RWPE1 (cell line): Measurements from ENCODE around the gene CBFA2T3.

Experiments
- CTCF ChIA-PET: fragments of 350-600 bp; sonication (Branson Sonifier 250); formaldehyde crosslinking; extraction: SDS; loops from one replicate; lab custom pipeline; 2021; lab: Yijun Ruan, JAX
- POLR2A ChIA-PET: fragments of 400-600 bp; formaldehyde crosslinking; extraction: SDS; loops from one replicate; lab custom pipeline; 2020; ENCODE audit warnings: antibody characterized with exemption; ENCODE audit not compliant: low non-redundant PET; lab: Yijun Ruan, JAX
- DNase-seq: peaks from one replicate; pipeline ENCODE4 v3.0.0; 2012; ENCODE audit warnings: low spot score
- H3K27ac ChIP-seq: fragments of 450-650 bp; 2 replicates; pipeline ENCODE4 v1.5.1; 2017
- TF ChIP-seq, protein P1 (sequence below): fragments of 450-650 bp; conservative IDR thresholded peaks from 2 replicates; pipeline ENCODE4 v1.5.1; 2017; ENCODE audit warnings: low read depth, mild to moderate bottlenecking

The CBFA2T3 gene

DNA sequence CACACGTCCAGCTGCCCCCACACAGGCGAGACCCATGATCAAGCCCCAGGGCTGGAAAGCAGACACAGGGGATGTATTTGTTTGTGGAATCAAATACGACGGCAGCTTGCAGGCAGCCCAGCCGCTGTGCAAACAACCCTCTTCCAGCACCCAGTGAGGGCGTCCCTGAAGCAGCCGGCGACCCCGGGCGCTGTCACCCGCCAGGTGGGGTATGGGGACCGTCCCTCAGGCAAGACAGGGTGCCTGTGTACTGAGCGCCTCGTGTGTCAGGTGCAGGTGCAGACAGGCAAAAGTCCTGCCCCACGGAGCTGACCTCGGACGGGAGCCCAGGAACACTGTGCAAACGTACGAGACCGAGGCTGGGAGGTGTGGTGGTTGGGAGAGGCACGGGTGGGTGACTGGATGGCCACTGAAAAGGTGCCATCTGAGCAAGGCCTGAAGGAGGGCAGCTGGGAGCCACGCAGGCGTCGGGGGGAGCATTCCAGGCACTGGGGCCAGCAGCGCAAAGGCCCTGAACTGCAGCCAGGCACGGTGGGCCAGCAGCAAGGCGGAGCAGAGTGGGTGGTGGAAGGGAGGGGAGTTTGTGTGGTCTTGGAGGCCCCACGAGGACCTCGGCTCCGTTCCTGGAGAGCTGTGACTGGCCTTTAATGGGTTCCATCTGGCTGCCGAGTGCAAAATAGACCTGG, 48.5 kb downstream of the CBFA2T3 start:
- TF ChIP-seq, protein P1, sequence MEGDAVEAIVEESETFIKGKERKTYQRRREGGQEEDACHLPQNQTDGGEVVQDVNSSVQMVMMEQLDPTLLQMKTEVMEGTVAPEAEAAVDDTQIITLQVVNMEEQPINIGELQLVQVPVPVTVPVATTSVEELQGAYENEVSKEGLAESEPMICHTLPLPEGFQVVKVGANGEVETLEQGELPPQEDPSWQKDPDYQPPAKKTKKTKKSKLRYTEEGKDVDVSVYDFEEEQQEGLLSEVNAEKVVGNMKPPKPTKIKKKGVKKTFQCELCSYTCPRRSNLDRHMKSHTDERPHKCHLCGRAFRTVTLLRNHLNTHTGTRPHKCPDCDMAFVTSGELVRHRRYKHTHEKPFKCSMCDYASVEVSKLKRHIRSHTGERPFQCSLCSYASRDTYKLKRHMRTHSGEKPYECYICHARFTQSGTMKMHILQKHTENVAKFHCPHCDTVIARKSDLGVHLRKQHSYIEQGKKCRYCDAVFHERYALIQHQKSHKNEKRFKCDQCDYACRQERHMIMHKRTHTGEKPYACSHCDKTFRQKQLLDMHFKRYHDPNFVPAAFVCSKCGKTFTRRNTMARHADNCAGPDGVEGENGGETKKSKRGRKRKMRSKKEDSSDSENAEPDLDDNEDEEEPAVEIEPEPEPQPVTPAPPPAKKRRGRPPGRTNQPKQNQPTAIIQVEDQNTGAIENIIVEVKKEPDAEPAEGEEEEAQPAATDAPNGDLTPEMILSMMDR, result no peak
- POLR2A ChIA-PET, result interaction anchor here (0.6 kb wide), 1 partner anchor 123 kb away, joined by 3 read pairs; no protein-coding TSS in a partner anchor
- H3K27ac ChIP-seq, result no peak overlapping the region
- CTCF ChIA-PET, result interaction anchor here (0.7 kb wide), 1 partner anchor 21 kb away, joined by 9 read pairs; no protein-coding TSS in a partner anchor
- no peak for DNase-seq

GRCh38 chr16:88927661-88928060, 49.3 kb downstream of the CBFA2T3 start:
- POLR2A ChIA-PET, result interaction anchor here (0.6 kb wide), 1 partner anchor 124 kb away, joined by 3 read pairs; no protein-coding TSS in a partner anchor

DNA sequence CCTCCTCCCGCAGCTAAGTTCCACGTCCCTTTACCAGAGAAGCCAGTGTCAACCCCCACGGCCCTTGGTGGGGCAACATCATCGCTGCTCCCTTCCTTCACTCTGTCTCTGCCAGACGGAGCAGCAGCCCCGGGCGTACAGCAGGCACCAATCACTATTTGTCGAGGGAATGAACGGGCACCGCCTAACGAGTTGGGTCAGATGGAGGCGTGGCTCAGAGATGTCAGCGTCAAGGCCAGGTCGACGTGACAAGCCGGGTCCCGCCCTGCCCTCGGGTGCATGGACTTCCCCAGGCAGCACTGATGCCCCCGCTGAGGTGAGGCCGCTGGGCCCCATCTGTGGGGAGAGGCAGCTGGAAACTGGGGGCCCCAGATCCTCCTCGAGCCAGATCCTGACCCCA, 50.0 kb downstream of the CBFA2T3 start:
- no peak overlapping the region for H3K27ac ChIP-seq
- DNase-seq, result no peak
- ChIA-PET CTCF (interaction anchor here (0.5 to 0.8 kb wide), 2 partner anchors 62 to 395 kb away, joined by 3 to 4 read pairs; no protein-coding TSS in a partner anchor), POLR2A (no interaction called here)
- TF ChIP-seq, protein P1, result no peak

More at GRCh38 chr16:88927661-88928060, 49.3 kb downstream of the CBFA2T3 start:
- CTCF ChIA-PET, result interaction anchor here (0.5 to 0.8 kb wide), 2 partner anchors 61 to 395 kb away, joined by 3 to 4 read pairs; no protein-coding TSS in a partner anchor
- TF ChIP-seq, protein P1, result no peak
- no peak overlapping the region for H3K27ac ChIP-seq
- DNase-seq, result no peak

- DNase-seq, result no peak
- POLR2A ChIA-PET, result no interaction called here
- TF ChIP-seq, protein P1, result no peak
- CTCF ChIA-PET, result no interaction called here
- no peak overlapping the region for H3K27ac ChIP-seq
These were observed 50.5 kb downstream of the CBFA2T3 start for GRCh38 chr16:88926374-88926990.

GRCh38 chr16:88925540-88925887, 51.5 kb downstream of the CBFA2T3 start:
- TF ChIP-seq, protein P1, result no peak
- no peak overlapping the region for H3K27ac ChIP-seq

DNA sequence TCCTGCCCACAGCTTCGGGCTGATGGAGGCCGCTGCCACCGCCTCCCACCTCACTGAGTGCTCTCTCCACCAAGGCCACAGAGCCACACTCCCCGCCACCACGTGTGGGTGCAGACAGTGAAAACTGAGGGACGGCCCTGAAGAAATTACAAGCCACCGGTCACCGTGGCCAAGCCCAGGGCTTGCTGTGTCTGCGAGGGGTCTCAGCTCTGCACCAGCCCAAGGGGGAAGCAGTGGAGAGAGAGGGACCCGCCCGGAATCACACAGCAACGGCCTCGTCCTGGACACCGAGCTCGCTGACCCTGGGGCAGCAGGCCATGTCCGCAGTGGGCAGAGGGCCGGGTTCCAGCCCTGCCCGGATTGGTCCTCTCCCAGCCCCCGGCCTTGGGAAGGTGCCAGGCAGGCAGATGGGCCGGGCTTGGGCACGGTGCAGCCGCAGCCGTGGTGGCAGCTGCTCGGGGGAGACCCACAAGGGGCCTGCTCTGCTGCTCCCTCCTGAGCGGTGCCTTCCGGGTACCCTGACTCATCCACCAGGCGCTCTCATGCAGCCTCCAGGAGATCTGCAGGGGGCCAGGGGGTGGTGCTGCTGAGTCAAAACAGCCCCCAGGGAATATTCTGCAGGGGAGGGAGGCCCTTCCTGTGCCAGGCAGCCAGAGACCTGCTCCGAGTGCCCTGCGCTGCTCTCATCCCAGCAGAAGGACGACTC, 52.0 kb downstream of the CBFA2T3 start:
- POLR2A ChIA-PET, result no interaction called here
- TF ChIP-seq, protein P1, result peak; percentile 23
- DNase-seq, result peak; percentile 82
- CTCF ChIA-PET, result no interaction called here
- H3K27ac ChIP-seq, result no peak overlapping the region

More at GRCh38 chr16:88925540-88925887, 51.5 kb downstream of the CBFA2T3 start:
- CTCF ChIA-PET, result no interaction called here
- no peak for DNase-seq
- POLR2A ChIA-PET, result no interaction called here
